T-helper 9 cell (primary cell): ENCODE results near the gene MSI2.
A peak's percentile ranks its signal among the peaks of the same experiment; 100 is the strongest.
"Not testable (repeated sequence)": the region's sequence is repeated elsewhere in the genome, so short reads cannot be mapped to it uniquely, and the experiment has no call there.

ENCODE experiments used
- DNase-seq: peaks from one replicate; pipeline ENCODE4 v3.0.0-alpha.2; 2020
- total RNA-seq, 2 donors: gene quantifications; one replicate each; lab custom pipeline; 2026; lab: John Stamatoyannopoulos, UW

MSI2 gene
- total RNA-seq, result 98.3 to 126 reads per million in 2 donors

DNA sequence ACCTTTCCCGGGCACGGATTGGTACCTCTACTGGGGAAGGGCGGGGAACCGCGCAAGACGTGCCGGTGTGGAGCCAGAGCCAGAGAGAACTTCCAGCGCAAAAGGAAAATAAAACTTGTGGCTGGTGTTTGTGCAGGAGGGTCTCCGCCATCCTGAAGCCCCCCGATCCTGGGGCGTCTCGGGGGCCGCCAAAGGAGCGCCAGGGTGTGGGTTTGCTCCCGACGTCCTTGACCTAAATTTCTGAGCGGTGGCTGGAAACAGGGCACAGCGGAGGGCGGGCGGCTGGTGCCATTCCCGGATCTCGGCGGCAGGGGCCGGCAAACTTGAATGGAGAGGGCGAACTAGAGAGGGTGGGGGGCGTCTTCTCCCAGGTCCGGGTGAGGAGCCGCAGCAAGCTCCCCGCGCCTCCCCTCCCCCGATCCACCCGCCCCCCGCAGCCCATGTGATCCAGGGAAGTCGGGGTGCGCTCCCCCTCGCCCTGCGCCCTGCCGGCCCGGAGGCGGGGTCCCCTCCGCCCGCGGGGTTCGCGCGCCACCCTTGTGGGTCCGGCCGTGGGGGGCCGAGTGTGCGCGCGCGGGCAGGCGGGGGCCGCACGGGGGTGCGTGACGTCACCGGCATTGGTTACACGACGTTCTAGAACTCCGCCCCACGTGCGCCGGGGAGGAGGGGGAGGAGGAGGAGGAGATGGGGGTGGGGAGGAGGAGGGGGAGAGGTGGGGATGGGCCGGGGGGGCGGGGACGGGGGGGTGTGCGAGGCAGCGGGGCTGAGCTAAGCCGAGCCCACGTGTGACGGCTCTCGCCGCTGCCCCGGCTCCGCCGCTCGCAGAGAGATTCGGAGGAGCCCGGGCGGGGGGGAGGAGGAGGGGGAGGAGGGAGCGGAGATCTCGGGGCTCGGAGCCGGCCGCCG, at the start of gene MSI2:
TSS of gene MSI2 (plus strand) at position 748 of the 906 bp plus-strand sequence. CDS start 220 bp downstream, outside the sequence.
- DNase-seq, result peak; percentile 92

DNA sequence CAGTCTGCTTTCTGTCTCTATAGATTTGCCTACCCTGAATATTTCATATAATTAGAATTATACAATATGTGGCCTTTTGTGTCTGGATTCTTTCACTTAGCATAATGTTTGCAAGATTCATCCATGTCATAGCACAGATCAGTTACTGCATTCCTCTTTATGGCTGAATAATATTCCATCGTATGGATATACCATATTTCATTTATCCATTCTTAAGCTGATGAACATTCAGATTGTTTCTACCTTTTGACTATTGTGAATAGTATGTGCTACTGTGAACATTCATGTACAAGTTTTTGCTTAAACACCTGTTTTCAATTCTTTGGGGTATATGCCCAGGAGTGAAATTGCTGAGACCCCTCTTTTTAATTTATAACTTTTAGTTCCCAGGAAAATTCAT, 49.4 kb upstream of the MSI2 start:
- DNase-seq, result no peak

DNA sequence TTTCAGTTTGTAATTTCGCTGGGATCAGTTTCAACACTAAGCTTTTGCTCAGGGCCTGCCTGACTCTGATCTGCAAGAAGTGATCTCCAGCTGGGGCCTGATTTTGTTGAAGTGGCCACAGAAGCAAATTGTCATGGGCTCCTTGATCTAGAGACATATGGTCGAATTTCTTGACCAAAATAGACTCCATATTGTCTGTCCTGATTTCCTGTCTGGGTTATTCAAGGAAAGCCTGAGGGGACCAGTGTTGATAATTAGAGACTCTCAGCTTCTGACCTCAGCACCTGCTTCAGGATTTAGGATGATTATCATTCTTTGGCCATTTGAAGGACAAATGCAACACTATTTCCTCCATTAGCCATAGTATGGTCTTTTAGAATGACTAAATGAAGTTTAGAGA, 48.9 kb upstream of the MSI2 start:
- DNase-seq, result no peak

DNA sequence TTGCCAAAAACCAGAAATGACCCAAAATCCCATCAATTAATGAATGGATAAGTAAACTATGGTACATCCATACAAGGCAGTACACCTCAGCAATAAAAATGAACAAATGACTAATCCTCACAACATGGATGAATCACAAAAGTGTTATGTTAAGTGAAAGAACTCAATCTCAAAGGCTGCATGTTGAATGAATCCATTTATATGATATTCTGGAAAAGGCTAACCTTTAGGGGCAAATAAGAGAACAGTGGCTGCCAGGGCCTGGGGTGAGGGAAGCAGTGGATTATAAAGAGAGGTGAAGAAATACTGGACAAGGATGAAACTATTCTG, 46.1 kb upstream of the MSI2 start:
- DNase-seq, result no peak

DNA sequence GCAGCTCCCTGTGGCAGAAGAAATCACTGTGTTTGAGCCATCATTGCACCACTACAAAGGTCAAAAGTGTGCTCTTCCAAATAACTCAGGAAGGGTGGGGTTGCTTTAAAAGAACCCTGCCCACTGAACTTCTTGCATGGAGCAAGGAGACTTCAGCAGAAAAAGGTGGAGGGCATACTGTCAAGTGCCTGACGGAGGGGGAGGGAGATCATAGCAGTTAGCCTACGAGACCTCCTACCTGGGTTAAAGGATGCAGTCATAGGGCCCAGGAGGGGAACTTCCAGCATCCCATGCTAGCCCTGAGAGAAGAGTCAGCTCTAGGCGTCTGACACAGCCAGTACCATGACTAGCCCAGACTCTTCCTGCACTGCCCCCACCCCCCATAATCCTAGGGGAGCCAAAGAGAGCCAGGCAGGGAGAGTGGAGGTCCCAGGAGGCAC, 45.3 kb upstream of the MSI2 start:
- DNase-seq, result no peak

DNA sequence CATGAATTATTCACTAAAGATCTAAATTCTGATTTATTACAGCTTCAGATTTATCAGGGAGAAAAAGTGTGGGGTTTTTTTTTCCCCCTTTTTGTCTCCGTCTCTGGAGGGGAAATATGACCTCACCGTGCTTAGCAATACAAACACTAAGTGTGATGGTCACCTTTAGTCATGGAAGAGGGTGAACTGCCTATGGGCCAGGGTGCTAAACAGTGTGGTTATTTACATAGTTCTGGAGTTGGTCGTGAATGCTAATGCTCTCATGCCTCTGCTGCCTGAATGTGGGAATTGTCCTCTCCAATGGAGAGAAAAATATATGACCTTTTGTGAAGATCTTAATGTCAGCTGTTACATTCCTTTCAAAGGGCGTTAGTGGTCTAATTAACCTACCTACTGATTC, 44.8 kb upstream of the MSI2 start:
- no peak for DNase-seq

DNA sequence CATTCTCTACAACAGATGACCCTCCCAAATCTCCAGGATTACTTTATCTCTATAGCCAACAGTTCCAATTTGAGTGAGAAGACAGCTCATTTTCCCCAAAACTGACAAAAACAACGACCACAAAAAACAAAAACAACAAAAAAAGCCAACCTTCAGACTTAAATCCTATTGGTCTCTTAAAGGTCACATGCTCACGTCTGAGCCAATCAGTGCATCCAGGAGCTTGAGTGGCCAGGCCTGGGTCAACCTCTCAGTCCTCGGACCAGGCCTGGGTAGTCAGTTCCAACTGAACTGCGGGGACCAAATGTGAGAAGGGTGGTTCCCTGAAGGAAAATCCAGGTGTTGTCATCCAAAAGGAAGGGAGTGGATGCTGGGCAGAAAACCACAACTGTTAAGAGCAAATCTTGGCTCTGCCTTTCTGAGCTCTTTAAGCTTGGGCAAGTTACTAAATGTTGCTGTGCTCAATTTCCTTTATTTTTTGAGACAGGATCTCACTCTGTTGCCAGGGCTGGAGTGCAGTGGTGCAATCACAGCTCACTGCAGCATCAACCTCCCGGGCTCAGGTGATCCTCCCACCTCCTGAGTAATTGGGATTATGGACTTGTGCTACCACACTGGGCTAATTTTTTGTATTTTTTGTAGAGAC, 43.0 kb upstream of the MSI2 start:
- DNase-seq, result no peak

DNA sequence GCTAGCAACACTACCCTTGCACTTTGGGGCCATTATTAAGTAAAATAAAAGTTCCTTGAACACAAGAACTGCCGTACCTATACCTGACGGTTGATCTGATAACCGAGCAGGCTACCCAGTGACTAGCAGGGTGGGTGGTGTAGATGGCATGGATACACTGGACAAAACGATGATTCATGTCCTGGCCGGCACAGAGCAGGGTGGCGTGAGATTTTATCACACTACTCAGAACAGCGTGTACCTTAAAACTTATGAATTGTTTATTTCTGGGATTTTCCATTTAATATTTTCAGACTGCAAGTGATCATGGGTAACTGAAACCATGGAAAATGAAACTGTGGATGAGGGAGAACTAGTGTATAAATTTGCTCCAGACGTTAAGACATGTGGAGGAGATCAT, 41.0 kb upstream of the MSI2 start:
- DNase-seq, result no peak

DNA sequence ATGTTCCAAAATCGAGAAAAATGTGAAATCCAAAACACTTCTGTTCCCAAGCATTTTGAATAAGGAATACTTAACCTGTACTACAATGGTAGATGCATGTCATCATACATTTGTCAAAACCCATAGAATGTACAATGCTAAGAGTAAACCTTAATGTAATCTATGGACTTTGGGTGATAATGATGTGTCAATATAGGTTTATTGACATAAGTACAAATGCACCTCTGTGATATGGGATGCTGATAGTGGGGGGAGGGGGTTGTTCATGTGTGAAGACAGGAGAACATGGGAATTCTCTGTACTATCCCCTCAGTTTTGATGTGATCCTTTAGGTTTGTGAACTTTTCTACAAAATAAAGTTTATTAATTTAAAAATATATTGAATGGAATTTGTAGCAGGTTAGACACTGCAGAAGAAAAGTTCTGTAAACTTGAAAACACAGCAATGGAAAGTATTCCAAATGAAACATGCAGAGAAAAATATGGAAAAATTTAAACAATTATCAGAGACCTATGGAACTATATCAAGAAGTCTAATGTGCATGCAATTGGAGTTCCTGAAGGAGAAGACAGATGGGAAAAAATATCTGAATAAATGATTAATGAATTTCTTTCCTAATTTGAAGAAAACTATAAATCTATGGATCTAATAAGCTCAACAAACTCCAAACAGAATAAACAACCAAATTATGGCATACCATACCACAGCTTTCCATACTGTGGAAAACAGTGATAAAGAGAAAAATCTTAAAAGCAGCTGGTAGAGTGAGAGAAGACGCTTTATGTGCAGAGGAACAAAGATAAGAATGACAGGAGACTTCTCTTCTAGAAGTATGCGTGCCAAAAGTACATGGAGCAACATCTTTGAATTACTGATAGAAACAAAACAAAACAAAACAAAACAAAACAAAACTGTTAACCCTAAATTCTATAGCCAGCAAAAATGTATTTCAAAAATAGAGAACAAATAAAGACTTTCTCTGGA, 34.7 kb upstream of the MSI2 start:
- DNase-seq, result no peak

DNA sequence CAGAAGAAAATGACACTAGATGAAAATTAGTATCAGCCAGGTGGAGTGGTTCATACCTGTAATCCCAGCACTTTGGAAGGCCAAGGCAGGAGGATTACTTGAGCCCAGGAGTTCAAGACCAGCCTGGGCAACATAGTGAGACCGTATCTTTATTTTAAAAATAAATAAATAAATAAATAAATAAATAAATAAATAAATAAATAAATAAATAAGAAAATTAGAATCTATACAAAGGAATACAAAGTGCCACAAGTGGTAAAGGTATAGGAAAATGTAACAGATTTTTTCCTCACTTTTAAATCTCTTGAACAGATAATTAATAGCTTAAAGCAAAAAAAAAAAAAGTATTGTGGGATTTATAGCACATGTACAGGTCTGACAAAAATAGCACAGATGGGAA, 33.9 kb upstream of the MSI2 start:
- not testable (repeated sequence) for DNase-seq

DNA sequence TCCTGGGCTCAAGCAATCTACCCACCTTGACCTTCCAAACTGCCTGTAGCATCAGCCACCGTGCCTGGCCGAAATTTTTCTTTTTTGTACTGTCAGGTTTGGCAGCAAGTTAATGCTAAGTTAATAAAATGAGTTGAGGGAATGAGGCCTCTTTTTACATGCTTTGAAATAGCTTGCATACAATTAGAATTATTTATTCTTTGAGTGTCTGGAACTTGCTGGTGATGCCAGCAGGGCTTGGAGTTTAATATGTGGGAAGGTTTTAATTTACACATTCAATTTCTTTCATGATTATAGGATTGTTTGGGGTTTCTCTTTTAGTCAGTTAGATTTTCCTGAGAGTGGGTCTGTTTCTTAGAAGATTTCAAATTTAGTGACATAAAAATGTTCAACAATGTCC, 31.2 kb upstream of the MSI2 start:
- no peak for DNase-seq

DNA sequence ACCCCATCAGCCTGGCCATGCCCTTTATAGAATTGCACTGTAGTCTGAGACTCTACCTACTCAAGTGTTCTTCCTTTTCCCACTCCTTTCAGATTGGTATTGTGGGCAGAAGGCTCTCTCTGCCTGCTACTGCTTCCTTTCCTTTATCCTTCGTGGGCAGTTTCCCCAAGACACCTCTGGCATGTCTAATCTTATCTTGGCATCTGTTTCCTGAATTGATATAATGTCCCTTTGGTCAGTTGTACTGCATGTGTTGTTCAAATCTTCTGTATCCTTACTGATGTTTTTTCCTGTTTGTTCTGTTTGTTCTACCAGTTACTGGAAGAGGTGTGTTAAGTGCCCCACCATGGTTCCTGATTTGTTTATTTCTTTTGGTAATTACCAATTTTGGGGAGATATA, 29.5 kb upstream of the MSI2 start:
- no peak for DNase-seq

DNA sequence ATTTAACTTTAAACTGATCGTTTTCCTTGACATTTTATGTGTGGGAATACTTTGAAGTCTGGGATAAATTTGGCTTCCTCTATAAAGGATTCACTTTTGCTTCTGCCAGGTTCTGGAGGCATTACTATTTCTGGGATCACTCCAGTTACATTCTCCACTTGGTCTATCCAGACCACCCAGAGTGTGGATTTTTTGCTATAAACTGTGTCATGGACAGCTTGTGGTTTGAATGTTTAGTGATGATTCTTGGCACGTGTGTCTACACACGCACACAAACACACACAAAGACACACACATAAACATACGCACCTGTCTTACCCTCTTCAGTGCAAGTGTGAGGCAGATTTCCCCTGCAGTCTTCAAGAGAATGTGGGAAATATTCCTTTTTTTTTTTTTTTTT, 27.4 kb upstream of the MSI2 start:
- no peak for DNase-seq

DNA sequence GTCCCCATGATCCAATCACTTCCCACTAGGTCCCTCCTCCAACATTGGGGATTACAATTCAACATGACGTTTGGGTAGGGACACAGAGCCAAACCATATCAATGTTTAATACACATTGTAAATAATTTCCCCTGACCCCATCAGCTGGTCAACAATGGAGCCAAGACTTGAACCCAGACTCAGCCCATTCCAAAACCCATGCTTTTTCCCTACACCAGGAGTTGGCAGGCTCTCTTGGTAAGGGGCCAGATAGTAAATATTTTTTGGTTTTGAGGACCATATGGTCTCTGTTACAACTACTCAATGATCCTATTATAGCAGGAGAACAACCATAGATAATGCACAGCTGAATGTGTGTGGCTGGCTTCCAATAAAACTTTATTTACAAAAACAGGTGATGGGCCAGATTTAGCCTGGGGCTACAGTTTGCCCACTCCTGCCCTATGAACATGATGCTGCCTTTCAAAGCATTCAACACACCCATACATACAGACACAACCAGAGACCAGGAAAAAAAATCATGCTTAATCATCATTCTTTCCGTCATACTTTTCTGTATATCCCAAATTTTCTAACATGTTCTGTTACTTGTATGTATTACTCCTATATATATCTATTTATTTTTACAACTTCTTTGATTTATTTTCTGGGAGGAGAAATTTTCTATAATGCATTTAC, 22.1 kb upstream of the MSI2 start:
- DNase-seq, result no peak

DNA sequence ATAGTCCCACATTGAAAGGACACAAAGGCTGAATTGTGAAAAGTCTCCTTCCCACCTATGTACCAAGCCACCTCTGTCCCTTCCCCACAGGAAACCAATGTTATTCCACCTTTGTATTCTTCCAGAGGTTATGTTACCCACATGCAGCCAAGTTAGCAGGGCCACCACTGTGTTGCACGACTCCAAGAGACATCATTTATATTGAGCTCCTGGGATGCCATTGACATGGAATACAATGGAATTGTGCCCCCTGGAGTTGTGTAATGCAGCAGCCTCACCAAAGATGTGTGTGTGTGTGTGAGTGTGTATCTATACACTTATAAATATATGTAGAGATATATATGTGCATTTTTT, 21.6 kb upstream of the MSI2 start:
- DNase-seq, result no peak

DNA sequence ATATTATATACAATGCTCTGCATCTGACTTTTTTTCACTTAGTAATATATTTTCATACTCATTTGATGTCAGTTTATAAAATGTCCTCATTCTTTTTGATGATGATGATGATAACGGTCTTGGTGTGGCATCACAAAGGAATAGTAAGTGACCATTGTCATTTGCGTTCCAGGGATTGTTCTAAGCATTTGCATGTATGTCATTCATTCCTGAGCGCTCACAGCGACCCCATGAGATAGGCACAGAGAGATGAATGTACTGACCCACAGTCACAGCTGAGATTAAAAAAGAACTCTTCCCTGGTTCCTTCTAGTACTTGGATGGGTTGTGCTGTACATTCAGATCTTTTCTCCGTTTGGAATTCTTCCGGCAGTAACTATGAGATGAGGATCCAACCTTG, 21.2 kb upstream of the MSI2 start:
- DNase-seq, result no peak

DNA sequence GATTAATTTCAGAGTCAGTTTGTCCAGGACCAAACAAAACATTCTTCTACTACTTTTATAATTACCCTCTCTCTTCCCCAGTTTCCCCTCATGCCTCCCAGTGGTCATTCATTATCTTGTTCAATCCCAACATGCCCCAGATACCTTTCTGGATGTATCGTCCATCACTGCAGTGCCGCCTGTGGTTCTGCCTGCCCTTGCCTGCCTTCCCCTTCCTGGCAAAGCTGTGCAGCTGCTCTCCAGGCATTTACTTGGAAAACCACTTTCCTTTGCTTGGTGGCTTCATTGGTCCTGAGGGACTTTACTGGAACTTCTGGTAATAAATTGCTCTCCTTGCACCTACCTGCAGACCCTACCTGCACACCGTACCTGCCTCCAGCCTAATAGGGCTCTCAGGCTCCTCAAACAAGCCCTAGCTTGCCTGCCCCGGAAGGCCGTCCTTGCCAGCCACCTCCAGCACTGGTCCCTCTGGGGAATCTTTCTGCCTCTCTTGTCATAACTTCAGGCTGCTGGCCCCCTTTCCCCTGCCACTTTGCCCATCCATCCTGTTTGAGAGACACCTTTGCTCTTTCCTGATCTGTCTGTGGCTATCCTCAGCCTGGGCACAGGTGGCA, 19.5 kb upstream of the MSI2 start:
- no peak for DNase-seq

DNA sequence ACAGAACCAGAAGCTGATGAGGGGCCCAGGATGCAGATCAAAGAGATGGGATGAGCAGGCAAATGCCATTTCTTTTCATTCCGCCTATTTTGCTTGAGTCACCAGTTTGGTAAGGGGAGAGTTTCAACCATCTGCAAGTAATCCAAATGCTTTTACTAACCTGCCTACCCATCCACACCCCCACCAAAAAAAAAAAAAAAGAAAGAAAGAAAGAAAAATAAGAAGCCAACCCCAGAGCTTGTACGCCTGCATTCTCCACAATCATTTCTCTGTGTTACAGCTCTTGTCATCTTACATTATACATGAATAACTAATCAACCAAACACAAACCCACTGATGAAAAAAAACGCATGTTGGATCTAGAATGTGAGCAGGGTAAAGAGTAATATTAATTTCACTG, 15.7 kb upstream of the MSI2 start:
- DNase-seq, result no peak

DNA sequence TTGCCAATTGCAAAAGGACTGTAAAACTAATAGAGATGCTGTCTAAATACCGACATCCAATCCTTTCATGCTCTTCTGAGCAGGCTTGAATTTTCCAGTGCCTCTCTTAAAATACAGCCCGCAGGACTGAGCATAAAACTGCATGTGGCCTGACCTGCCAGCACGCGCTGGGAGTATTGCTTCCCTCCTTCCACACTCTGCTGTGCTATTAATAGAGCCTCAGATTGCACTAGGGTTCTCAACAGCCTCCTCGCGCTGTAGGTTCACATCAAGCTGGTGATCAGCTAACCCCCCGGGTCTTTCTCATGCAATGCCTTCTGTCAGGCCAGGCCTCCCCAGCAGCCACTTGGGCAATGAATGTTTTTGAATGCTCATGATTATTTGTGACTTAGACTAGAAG, 14.2 kb upstream of the MSI2 start:
- DNase-seq, result no peak

DNA sequence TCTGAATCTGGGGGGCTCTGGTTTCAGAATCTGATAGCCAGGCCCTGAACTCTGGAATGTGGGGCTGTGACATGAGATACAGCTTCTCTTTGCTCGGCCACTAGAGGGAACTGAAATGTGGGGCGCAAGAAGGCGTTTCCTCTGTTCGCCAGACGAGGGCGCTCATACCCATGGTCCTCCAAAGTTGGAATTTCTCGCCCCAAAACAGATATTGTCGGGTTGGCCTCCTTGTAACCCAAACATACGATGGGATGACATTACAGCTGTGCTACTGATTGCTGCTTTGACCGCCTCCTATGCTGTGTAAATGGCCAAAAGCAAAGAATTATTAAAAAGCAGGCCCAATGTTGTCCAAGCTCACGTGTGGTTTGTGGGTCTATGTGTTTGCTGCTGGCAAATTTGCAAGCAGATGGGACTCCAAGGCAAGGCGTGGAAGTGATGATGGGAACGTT, 13.1 kb upstream of the MSI2 start:
- DNase-seq, result peak; percentile 76

DNA sequence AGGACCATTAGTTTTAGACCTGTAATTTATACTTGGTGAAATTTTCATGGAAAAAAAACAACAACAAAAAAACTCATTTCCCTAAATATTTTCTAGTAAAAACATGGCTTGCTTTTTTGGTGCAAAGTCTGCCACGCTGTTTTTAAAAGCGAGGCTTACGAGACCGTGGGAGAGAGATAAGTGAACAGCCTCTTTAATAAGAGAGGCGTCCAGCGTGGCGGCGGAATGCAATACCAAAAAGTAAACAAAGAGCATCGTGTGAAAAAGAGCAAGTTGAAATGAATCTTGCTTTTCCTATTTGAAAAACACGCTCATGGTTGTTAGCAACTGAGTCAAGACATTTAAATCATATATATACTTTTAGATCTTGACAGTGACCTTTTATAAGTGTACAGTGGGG, 10.5 kb upstream of the MSI2 start:
- no peak for DNase-seq

DNA sequence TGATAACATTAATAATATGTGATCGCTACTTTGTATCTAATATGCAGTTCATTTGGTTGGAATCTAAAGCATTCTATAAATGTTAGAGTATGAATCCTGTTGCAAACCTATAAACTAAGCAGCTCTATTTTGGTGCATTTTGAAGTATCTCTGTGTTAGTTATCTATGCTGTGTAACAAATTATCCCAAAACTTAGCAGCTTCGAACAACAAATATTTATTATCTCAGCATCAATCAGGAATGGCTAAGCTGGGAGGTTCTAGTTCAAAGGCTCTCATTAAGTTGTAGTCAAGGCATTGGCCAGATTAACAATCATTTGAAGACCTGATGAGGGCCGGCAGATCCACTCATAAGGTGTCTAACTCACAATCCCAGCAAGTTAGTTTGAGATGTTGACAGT, 10.1 kb upstream of the MSI2 start:
- DNase-seq, result no peak
